IMR-90 (cell line): Measurements from ENCODE around the gene TOPORS. TPM values are rescaled to one million over a fixed set of nuclear protein-coding genes. Genes with fewer than 3 reads are reported as not detected.
"Not testable (repeated sequence)": the region's sequence is repeated elsewhere in the genome, so short reads cannot be mapped to it uniquely, and the experiment has no call there.

Experiments used
- ATAC-seq: fragments of 200-7000 bp; cut with Tn5 transposase; 2 replicates; pipeline ENCODE4 v1.9.1; 2020; ENCODE audit warnings: low read depth, mild to moderate bottlenecking, moderate library complexity
- BruUV-seq: library from RNA; stranded (reverse); fragments of 400-500 nt; replicated peaks from 2 replicates; lab custom pipeline; 2021; lab: Mats Ljungman, UMichigan
- CTCF ChIA-PET: fragments of 300-600 bp; formaldehyde crosslinking; extraction: SDS; loops from one replicate; lab custom pipeline; 2021; ENCODE audit warnings: antibody characterized with exemption; lab: Yijun Ruan, JAX
- POLR2A ChIA-PET: fragments of 300-600 bp; sonication (Branson Sonifier 250); formaldehyde crosslinking; loops from one replicate; lab custom pipeline; 2022; ENCODE audit warnings: antibody characterized with exemption; ENCODE audit not compliant: unreplicated experiment; lab: Charles Lee
- DNase-seq: peaks from one replicate; pipeline ENCODE4 v3.0.0; 2013
- H2AFZ ChIP-seq: replicated peaks from 2 replicates; pipeline ENCODE3; 2013; ENCODE audit warnings: low read length, mild to moderate bottlenecking; ENCODE audit not compliant: poor library complexity
- H2AK5ac ChIP-seq: 2 replicates; pipeline ENCODE4 v1.6.1; 2013; ENCODE audit warnings: low read depth, low read length, inconsistent platforms
- H2AK9ac ChIP-seq: replicated peaks from 2 replicates; pipeline ENCODE3; 2013; ENCODE audit warnings: mild to moderate bottlenecking, low read depth, low read length, moderate library complexity; ENCODE audit not compliant: poor library complexity
- H2BK120ac ChIP-seq: 2 replicates; pipeline ENCODE4 v1.6.1; 2013; ENCODE audit warnings: low read depth, low read length, inconsistent platforms
- H2BK15ac ChIP-seq: 3 replicates; pipeline ENCODE4 v1.6.1; 2013; ENCODE audit warnings: low read depth, low read length, inconsistent platforms
- H2BK20ac ChIP-seq: 2 replicates; pipeline ENCODE4 v1.6.1; 2013; ENCODE audit warnings: low read depth, mild to moderate bottlenecking, inconsistent platforms, low read length, moderate library complexity
- H2BK5ac ChIP-seq: 2 replicates; pipeline ENCODE4 v1.6.1; 2013; ENCODE audit warnings: mild to moderate bottlenecking, low read depth, low read length, inconsistent platforms; ENCODE audit not compliant: poor library complexity, severe bottlenecking
- H3K14ac ChIP-seq: replicated peaks from 2 replicates; pipeline ENCODE4 v1.6.1; 2013; ENCODE audit warnings: low read depth, low read length, inconsistent platforms
- H3K18ac ChIP-seq: 2 replicates; pipeline ENCODE4 v1.6.1; 2013; ENCODE audit warnings: low read depth, low read length, control low read depth
- H3K23ac ChIP-seq: 2 replicates; pipeline ENCODE4 v1.6.1; 2013; ENCODE audit warnings: low read depth, low read length, inconsistent platforms
- H3K27ac ChIP-seq: 2 replicates; pipeline ENCODE4 v1.5.1; 2013; ENCODE audit warnings: mild to moderate bottlenecking, control low read depth, low read length; ENCODE audit not compliant: insufficient read depth
- H3K27me3 ChIP-seq: 2 replicates; pipeline ENCODE4 v1.6.1; 2013; ENCODE audit warnings: low read length; ENCODE audit not compliant: control insufficient read depth, insufficient read depth
- H3K36me3 ChIP-seq: 2 replicates; pipeline ENCODE4 v1.6.1; 2013; ENCODE audit warnings: low read length, mixed read lengths; ENCODE audit not compliant: control insufficient read depth, insufficient read depth
- H3K4ac ChIP-seq: 2 replicates; pipeline ENCODE4 v1.6.1; 2013; ENCODE audit warnings: low read depth, low read length, inconsistent platforms
- H3K4me1 ChIP-seq: 2 replicates; pipeline ENCODE4 v1.6.1; 2013; ENCODE audit warnings: low read length, mixed read lengths; ENCODE audit not compliant: control insufficient read depth, insufficient read depth
- H3K4me2 ChIP-seq: 2 replicates; pipeline ENCODE4 v1.6.1; 2013; ENCODE audit warnings: low read depth, mild to moderate bottlenecking, control low read depth, low read length, moderate library complexity
- H3K4me3 ChIP-seq: 2 replicates; pipeline ENCODE4 v1.5.1; 2013; ENCODE audit warnings: low read depth, mild to moderate bottlenecking, control low read depth, low read length, moderate library complexity; ENCODE audit not compliant: insufficient read depth
- H3K56ac ChIP-seq: 2 replicates; pipeline ENCODE4 v1.6.1; 2013; ENCODE audit warnings: low read length, inconsistent platforms; ENCODE audit not compliant: insufficient read depth; ENCODE audit errors: extremely low read depth
- H3K79me1 ChIP-seq, 2 experiments: 2 replicates each; pipeline ENCODE4 v1.6.1; 2013; ENCODE audit warnings: low read length in 2 of 2, inconsistent platforms in 1 of 2, low read depth in 1 of 2
- H3K9ac ChIP-seq: 2 replicates; pipeline ENCODE4 v1.6.1; 2013; ENCODE audit warnings: low read depth, low read length, control low read depth
- H3K9me1 ChIP-seq: 2 replicates; pipeline ENCODE4 v1.6.1; 2013; ENCODE audit warnings: low read length, inconsistent platforms; ENCODE audit not compliant: insufficient read depth
- H3K9me3 ChIP-seq: 2 replicates; pipeline ENCODE4 v1.6.1; 2013; ENCODE audit warnings: low read length; ENCODE audit not compliant: control insufficient read depth, insufficient read depth
- H4K20me1 ChIP-seq: 2 replicates; pipeline ENCODE4 v1.6.1; 2013; ENCODE audit warnings: low read length, inconsistent platforms; ENCODE audit not compliant: insufficient read depth
- H4K5ac ChIP-seq: 2 replicates; pipeline ENCODE4 v1.6.1; 2013; ENCODE audit warnings: mild to moderate bottlenecking, low read depth, low read length, control low read depth
- H4K8ac ChIP-seq, 2 experiments: 2 replicates each; pipeline ENCODE4 v1.6.1; 2013; ENCODE audit warnings: low read depth in 2 of 2, low read length in 2 of 2, control low read depth in 1 of 2, inconsistent platforms in 1 of 2
- H4K91ac ChIP-seq: 2 replicates; pipeline ENCODE4 v1.6.1; 2013; ENCODE audit warnings: low read depth, low read length, inconsistent platforms; ENCODE audit not compliant: insufficient read depth
- CEBPB ChIP-seq: IDR thresholded peaks from 2 replicates; pipeline ENCODE4 v1.6.1; 2012; ENCODE audit warnings: low read depth, low read length, improper control_type of control experiment
- MXI1 ChIP-seq: IDR thresholded peaks from 2 replicates; pipeline ENCODE4 v1.6.1; 2012; ENCODE audit warnings: low read depth, mild to moderate bottlenecking, low read length, moderate library complexity, borderline replicate concordance
- NFE2L2 ChIP-seq: fragments of 150-350 bp; IDR thresholded peaks from 2 replicates; pipeline ENCODE4 v1.6.1; 2016; ENCODE audit warnings: low read depth, mild to moderate bottlenecking, low read length
- RAD21 ChIP-seq: IDR thresholded peaks from 2 replicates; pipeline ENCODE4 v1.6.1; 2012; ENCODE audit warnings: low read length, improper control_type of control experiment
- RFX5 ChIP-seq: IDR thresholded peaks from 2 replicates; pipeline ENCODE4 v1.8.0; 2012; ENCODE audit warnings: low read depth, mild to moderate bottlenecking, low read length, moderate library complexity
- WGBS, 2 experiments: methylation state at CpG; one replicate each; pipeline versions ENCODE4 v1.1.5 to v1.1.7; 2013; ENCODE audit warnings: missing lambda C conversion rate in 2 of 2; ENCODE audit not compliant: insufficient read length in 1 of 2; ENCODE audit errors: extremely low coverage in 2 of 2; 5-methylcytosine and 5-hydroxymethylcytosine counted together
- dilution Hi-C: fragments of 300-500 bp; cut with HindIII; formaldehyde crosslinking; loops from one replicate; pipeline ENCODE4 v1.14.3; 2018; ENCODE audit warnings: low sequenced_read_pairs; ENCODE audit not compliant: unreplicated experiment
- in situ Hi-C: fragments of 300-500 bp; cut with MboI; formaldehyde crosslinking; loops from 3 replicates; pipeline ENCODE4 v1.14.3; 2019; ENCODE audit warnings: low sequenced_read_pairs, inconsistent platforms, mixed read lengths
- intact Hi-C: fragments of 100-400 bp; cut with micrococcal nuclease; formaldehyde crosslinking; loops from 2 replicates; pipeline ENCODE4 v1.10.0; 2022
- polyA plus RNA-seq, 3 experiments: library from polyadenylated mRNA; depleted of rRNA; stranded (reverse); fragments of >200 nt; gene quantifications; 2 replicates each; pipeline ENCODE4 v1.2.3, GENCODE V29; 2012; ENCODE audit warnings: low replicate concordance in 1 of 3
- total RNA-seq: library from RNA; depleted of rRNA; stranded (reverse); fragments of >200 nt; gene quantifications from 2 replicates; pipeline ENCODE4 v1.2.3, GENCODE V29; 2012

Gene TOPORS
- total and polyA plus RNA-seq, 2 of the 4 experiments (the other 2 are of a cell fraction) = 7.4 to 27.8 TPM

DNA sequence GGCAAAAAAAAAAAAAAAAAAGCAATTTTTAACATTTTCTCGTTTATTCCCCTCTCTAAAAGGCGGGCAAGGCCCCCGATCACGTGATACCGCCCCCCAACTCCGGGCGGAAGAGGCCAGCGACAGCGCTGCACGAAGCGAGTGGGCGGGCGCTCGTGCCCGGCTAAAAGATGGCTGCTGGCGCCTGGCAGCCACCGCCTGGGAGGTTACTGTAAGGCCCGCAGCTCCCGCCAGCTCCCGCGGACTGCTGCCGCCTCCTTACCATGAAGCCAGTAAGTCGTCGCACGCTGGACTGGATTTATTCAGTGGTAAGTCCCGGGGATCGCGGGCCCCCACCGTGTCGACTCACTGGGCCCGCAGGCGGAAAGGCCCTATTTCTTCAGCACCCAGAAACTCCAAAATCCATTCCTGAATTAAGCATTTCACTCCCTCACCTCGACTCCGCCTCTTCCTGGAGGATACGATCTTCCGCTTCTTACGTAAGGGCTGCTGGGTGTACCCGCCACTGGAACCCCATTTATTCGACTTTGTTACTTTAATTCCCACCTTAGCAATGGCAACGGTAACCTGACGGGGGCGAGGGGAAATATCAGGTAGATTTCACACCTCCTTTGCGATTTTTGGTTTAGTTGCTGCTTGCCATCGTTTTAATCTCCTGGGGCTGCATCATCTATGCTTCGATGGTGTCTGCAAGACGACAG, at the start of gene TOPORS, which contains the start of gene SMIM27 (continued):
- TF ChIP-seq NFE2L2 (no peak), MXI1 (peak; percentile 63; the same call in 1 of the 2 replicates), CEBPB (peak; percentile 79), RFX5 (no peak), RAD21 (no peak)

GRCh38 chr9:32599021-32599420, 46.6 kb upstream of the TOPORS start:
- H3K9me3 ChIP-seq, CTCF ChIA-PET, H3K56ac ChIP-seq, H4K20me1 ChIP-seq, H3K4me2 ChIP-seq, H3K9ac ChIP-seq, H2AFZ ChIP-seq, BruUV-seq, H4K5ac ChIP-seq, H3K14ac ChIP-seq, H3K27me3 ChIP-seq, H3K79me1 ChIP-seq, H3K27ac ChIP-seq, H3K4me1 ChIP-seq, H2BK120ac ChIP-seq, H3K9me1 ChIP-seq, dilution Hi-C loops, DNase-seq, H4K91ac ChIP-seq, H3K4me3 ChIP-seq, H3K4ac ChIP-seq, H2BK5ac ChIP-seq, H3K36me3 ChIP-seq, ATAC-seq, H2BK20ac ChIP-seq, POLR2A ChIA-PET, H3K23ac ChIP-seq, H2AK9ac ChIP-seq, H2BK15ac ChIP-seq, intact Hi-C loops, H2AK5ac ChIP-seq, in situ Hi-C loops, H3K18ac ChIP-seq, H4K8ac ChIP-seq: not testable (repeated sequence)
- whole genome bisulfite sequencing, 2 experiments = no CpG with 5 or more reads among the region's 3 CpGs
